Fibroblast of villous mesenchyme (primary cell): ENCODE data around the gene INPP4B. TPM values are rescaled to one million over a fixed set of nuclear protein-coding genes. Genes with fewer than 3 reads are reported as not detected.
A peak's percentile ranks its signal among the peaks of the same experiment; 100 is the strongest.

Source experiments
- DNase-seq: peaks from one replicate; pipeline ENCODE4 v3.0.0-alpha.2; 2010; ENCODE audit warnings: low read depth
- H3K4me3 ChIP-seq: 2 replicates; pipeline ENCODE4 v1.5.1; 2011; ENCODE audit warnings: low read depth, mild to moderate bottlenecking, low read length
- CTCF ChIP-seq: IDR thresholded peaks from 2 replicates; pipeline ENCODE4 v1.5.1; 2012; ENCODE audit warnings: low read depth, mild to moderate bottlenecking, low read length; ENCODE audit not compliant: insufficient read depth
- total RNA-seq: library from RNA; depleted of rRNA; stranded (reverse); fragments of >200 nt; gene quantifications from 2 replicates; pipeline ENCODE4 v1.2.3, GENCODE V29; 2012

INPP4B gene
- total RNA-seq, 1 donor: 64.3 TPM

DNA sequence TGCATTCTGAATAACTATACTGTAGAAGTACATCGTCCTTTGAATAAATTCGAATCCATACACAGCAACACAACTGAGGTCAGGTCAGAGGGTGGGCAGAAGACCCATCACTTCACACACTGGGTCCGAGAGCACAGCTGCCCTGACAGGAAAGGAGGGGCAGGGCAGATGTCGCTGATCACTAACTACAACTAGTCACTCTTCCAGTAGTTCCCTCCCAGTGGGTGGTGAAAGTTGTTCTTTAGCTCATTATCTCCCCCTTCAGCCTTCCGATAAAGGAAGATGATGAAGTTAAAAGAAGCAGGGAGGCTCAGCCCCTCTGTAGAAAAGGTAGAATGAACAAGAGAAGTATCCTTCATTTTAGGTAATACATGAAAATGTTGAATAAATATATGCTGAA lies 278.9 kb downstream of the INPP4B start:
- no peak for DNase-seq
- no peak for TF ChIP-seq CTCF
- H3K4me3 ChIP-seq: no peak overlapping the region

GRCh38 chr4:142566777-142567176 lies 279.3 kb downstream of the INPP4B start:
- DNase-seq: no peak
- no peak overlapping the region for H3K4me3 ChIP-seq
- TF ChIP-seq CTCF: no peak

DNA sequence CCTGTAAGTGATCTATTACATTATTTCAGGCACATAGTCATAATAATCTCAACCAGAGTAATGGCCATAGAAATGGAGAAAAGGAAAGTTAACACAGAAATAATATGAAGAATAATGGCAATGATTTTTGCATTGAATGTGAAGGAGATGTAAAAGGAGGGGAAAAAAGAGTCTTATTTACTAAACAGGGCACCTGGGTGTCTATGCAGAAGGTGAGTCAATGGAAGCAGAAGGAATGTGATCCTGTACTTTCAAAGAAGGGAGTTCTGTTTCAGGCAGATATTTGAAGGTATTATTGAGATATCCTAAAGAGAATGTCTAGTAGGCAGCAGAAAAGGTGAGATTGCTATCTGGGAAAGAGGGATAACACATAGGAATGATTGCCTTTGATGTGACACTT lies 279.9 kb downstream of the INPP4B start:
- DNase-seq: no peak
- H3K4me3 ChIP-seq: no peak overlapping the region
- TF ChIP-seq CTCF: no peak

- H3K4me3 ChIP-seq: no peak overlapping the region
- TF ChIP-seq CTCF: no peak
- DNase-seq: no peak
Measured at GRCh38 chr4:142565771-142566170, 280.3 kb downstream of the INPP4B start.

GRCh38 chr4:142563682-142564291 lies 282.3 kb downstream of the INPP4B start:
- H3K4me3 ChIP-seq: no peak overlapping the region
- TF ChIP-seq CTCF: no peak
- DNase-seq: no peak

- TF ChIP-seq CTCF: no peak
- DNase-seq: no peak
- H3K4me3 ChIP-seq: no peak overlapping the region
Measured at GRCh38 chr4:142559986-142560385, 286.1 kb downstream of the INPP4B start.

GRCh38 chr4:142558851-142559250 lies 287.2 kb downstream of the INPP4B start:
- H3K4me3 ChIP-seq: no peak overlapping the region
- no peak for TF ChIP-seq CTCF
- DNase-seq: peak; percentile 47
